HUES64 (cell line): ENCODE measurements around the gene GRM3.

Experiments used
- H3K27ac ChIP-seq: 2 replicates; pipeline ENCODE4 v1.7.0; 2013; ENCODE audit warnings: low read depth, low read length, inconsistent platforms
- H3K27me3 ChIP-seq: 2 replicates; pipeline ENCODE4 v1.6.1; 2013; ENCODE audit warnings: mild to moderate bottlenecking, low read length; ENCODE audit not compliant: insufficient read depth
- H3K36me3 ChIP-seq: 2 replicates; pipeline ENCODE4 v1.6.1; 2013; ENCODE audit warnings: mild to moderate bottlenecking, low read length; ENCODE audit not compliant: insufficient read depth
- H3K4me1 ChIP-seq: 2 replicates; pipeline ENCODE4 v1.6.1; 2013; ENCODE audit warnings: mild to moderate bottlenecking, low read length, moderate library complexity; ENCODE audit not compliant: insufficient read depth
- H3K4me3 ChIP-seq: 2 replicates; pipeline ENCODE4 v1.5.1; 2013; ENCODE audit warnings: mild to moderate bottlenecking, low read length, moderate library complexity
- H3K9ac ChIP-seq: 2 replicates; pipeline ENCODE4 v1.6.1; 2013; ENCODE audit warnings: mild to moderate bottlenecking, low read depth, low read length
- H3K9me3 ChIP-seq: 2 replicates; pipeline ENCODE4 v1.6.1; 2013; ENCODE audit warnings: low read depth, low read length; ENCODE audit not compliant: insufficient read depth
- WGBS: fragments of 150-250, 120-280 bp; methylation state at CpG from one replicate; pipeline ENCODE4 v1.1.7; 2013; ENCODE audit warnings: missing lambda C conversion rate; 5-methylcytosine and 5-hydroxymethylcytosine counted together

The GRM3 gene

DNA sequence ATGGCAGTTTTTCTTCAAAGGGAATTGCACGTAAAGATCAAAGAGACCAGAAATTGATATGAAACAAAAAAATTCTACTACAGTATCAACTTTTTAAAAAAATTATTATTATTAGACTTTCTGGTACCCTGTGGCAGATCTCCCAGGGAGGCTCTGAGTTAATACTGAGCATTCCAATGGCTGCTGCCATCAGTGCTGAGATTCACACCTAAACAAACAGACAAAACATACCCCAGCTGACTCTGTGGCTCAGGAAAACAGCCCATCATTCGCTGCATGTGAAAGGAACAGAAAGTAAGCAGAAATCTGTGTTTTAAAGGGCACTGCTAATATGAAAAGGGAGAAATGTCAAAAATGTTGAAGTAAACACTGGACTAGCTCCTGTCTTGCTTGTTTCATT is 118.4 kb downstream of the GRM3 start:
- Histone ChIP-seq H3K9ac (no peak overlapping the region), H3K27ac (0 out of 2 replicates have a peak overlapping the region, but pooled peaks have one; percentile 16), H3K4me3 (no peak overlapping the region), H3K27me3 (no peaks in the 10 kb centered on the region), H3K36me3 (no peaks in the 10 kb centered on the region), H3K9me3 (no peaks in the 10 kb centered on the region), H3K4me1 (peaks cover 39% of the 10 kb centered on the region)
- 79% methylated on average over 2 of the region's 2 CpGs for WGBS

DNA sequence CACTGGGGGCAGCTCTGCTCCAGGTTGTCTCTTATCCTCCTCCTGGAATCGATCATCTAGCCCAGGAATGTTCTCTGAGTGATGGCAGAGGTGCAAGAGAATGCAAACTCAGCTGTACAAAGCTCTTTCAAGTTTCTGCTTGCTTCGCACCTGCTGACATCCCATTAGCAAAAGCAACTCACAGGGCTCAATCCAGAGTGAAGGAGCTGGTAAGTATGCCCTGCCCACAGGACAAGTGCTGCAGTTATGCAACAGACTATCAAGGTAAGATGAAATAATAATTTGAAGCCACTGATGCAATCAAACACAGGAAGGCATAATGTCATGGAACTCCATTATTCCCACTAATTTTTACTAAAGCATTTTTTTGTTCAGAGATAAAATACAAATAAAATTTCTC is 122.2 kb downstream of the GRM3 start:
- Histone ChIP-seq H3K36me3 (no peaks in the 10 kb centered on the region), H3K9ac (no peak overlapping the region), H3K4me3 (no peak overlapping the region), H3K9me3 (no peaks in the 10 kb centered on the region), H3K4me1 (peaks cover 20% of the 10 kb centered on the region), H3K27ac (no peak overlapping the region), H3K27me3 (no peaks in the 10 kb centered on the region)
- WGBS: 89% methylated on average over 2 of the region's 2 CpGs

DNA sequence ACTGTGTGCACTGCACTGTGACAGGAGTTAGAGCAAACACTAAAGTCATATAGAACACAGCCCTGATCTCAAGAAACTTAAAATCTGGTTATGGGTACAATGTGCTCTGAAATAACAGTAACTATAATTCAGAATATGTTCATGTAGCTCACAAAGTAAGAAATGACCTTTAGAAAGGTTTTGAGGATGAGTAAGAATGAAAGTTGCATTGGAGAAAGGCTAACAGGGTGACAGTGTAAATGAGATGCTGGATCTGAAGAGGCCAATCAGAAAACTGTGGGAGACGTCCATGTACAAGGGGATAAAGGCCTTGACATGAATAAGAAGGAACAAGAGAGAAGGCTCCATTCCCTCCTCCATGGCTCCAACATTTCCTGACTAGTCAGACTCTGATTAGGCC is 124.7 kb downstream of the GRM3 start:
- no peaks in the 10 kb centered on the region for H3K9me3 ChIP-seq
- H3K27ac ChIP-seq: no peak overlapping the region
- no peaks in the 10 kb centered on the region for H3K4me1 ChIP-seq
- no peak overlapping the region for H3K9ac ChIP-seq
- WGBS: 73% methylated on average over 1 of the region's 1 CpG
- no peaks in the 10 kb centered on the region for H3K36me3 ChIP-seq
- H3K4me3 ChIP-seq: no peak overlapping the region
- H3K27me3 ChIP-seq: no peaks in the 10 kb centered on the region

DNA sequence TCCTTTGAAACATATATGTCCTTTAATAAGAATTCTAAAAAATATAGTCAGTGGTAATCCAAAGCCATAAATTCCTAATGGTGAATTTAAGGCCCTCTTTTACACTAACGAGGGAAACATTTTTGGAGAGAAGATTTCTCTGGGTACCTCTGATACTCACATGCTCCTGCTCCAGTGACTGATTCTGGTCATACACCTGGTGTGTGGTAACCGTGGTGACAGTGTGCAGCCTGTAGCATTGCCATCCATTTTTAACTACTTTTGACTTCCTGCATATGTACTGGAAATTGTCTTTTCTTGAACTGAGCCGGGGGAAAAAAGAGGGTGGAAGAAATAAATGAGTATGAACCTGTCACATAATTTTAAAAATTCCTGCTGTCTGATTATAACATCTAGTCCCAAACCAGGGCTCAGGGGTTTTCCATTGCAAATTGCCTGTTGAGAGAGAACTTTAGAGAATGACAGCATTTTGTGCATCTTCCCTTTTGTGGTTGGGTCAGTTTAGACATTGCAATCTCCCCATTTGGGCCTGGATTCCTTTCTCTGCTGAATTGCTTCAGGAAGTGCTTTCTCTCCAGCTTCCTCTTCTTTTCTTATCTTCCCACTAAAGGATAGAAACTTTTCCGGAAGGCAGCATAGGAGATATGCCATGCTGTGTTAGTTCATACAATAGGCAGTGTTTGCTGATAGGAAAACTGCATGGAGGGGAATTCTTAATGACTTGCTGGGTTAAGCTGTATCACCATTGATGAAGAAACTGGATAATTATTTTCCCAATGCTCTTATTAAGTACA is 125.5 kb downstream of the GRM3 start:
- Histone ChIP-seq H3K9me3 (no peaks in the 10 kb centered on the region), H3K36me3 (no peaks in the 10 kb centered on the region), H3K4me1 (no peaks in the 10 kb centered on the region), H3K9ac (no peak overlapping the region), H3K27me3 (no peaks in the 10 kb centered on the region), H3K4me3 (no peak overlapping the region), H3K27ac (no peak overlapping the region)
- 98% methylated on average over 3 of the region's 4 CpGs for WGBS

DNA sequence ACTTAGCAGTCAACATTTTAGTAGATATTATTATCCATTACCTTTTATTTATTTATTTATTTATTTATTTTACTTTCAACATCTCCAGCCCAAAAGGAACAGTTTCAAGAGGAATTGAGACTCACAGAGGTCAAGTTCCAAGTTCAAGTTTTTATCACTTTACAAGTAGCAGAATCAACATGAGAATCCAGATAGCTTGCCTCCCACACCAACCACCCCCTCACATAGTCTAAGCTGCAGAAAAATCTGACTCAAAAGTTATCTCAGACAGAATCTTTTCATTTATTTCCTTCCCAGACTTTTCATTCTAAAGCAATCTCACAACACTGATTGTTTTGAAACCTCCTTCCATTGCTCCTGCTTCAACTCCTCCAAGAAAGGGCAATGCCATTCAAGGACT is 129.6 kb downstream of the GRM3 start:
- Histone ChIP-seq H3K36me3 (no peaks in the 10 kb centered on the region), H3K4me3 (no peak overlapping the region), H3K9me3 (no peaks in the 10 kb centered on the region)

DNA sequence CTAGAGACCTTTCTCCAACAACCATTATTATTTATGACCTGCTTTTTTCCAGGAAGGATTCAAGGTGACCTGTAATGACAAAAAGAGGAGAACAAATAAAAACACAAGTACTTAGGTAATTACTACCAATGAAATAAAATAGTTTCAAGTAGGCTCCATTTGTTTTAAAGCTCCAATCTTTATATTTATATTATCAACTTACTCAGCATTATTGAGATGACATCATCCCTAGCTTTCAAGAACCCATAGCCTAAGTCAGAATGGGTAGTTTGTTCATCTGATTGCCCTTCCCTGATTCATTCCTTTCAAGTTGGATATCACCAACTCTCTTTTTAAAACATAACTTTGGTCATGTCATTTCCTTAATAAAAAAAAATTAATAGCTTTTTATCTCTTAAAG is 131.5 kb downstream of the GRM3 start:
- no peak overlapping the region for H3K27ac ChIP-seq
- H3K27me3 ChIP-seq: no peaks in the 10 kb centered on the region
- no peaks in the 10 kb centered on the region for H3K4me1 ChIP-seq
- no peaks in the 10 kb centered on the region for H3K9me3 ChIP-seq
- no peak overlapping the region for H3K9ac ChIP-seq
- H3K36me3 ChIP-seq: no peaks in the 10 kb centered on the region
- H3K4me3 ChIP-seq: no peak overlapping the region

More for the DNA sequence above, 129.6 kb downstream of the GRM3 start:
- Histone ChIP-seq H3K27me3 (no peaks in the 10 kb centered on the region), H3K9ac (no peak overlapping the region), H3K4me1 (no peaks in the 10 kb centered on the region), H3K27ac (no peak overlapping the region)

DNA sequence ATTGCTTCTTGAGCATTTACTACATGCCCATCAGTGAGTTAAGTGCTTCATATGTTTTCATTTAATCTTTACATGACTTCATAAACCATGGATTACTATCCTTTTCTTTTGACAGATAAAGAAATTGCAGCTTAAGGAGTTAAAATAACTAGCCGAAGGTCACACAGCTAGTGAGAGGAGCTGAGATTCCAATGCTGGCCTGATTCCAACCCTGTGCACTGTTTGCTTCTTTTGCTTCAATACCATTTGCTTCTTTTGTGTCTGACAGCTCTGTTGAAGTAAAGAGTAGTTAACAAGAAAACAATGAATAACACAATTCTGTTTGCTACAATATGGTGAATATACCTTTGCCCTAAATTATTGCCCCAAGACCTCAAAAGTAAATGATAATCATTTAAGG is 132.4 kb downstream of the GRM3 start:
- H3K27me3 ChIP-seq: no peaks in the 10 kb centered on the region
- no peak overlapping the region for H3K9ac ChIP-seq
- 94% methylated on average over 1 of the region's 1 CpG for WGBS
- H3K9me3 ChIP-seq: no peaks in the 10 kb centered on the region
- H3K4me3 ChIP-seq: no peak overlapping the region
- no peaks in the 10 kb centered on the region for H3K36me3 ChIP-seq
- no peaks in the 10 kb centered on the region for H3K4me1 ChIP-seq
- no peak overlapping the region for H3K27ac ChIP-seq

DNA sequence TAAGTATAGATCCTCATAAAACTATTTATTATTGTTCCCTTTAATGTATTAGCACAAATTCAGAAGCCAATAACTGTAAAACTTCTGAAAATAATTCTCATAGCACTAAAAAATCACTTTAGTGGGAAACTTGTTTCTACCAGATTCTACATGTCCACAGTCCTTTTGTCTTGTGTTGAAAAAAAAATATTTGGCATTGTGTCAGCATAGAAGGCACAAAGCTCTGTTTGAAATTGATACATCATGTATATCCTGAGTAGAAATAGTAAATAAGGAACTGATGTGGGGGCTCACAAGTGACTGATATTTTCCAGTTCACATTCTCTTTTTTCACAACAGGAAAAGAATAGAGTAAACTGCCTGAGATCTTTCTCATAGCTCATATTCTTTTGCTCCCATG is 134.6 kb downstream of the GRM3 start:
- H3K36me3 ChIP-seq: no peaks in the 10 kb centered on the region
- no peaks in the 10 kb centered on the region for H3K9me3 ChIP-seq
- no peaks in the 10 kb centered on the region for H3K4me1 ChIP-seq
- H3K27ac ChIP-seq: no peak overlapping the region
- no peak overlapping the region for H3K9ac ChIP-seq
- H3K4me3 ChIP-seq: no peak overlapping the region
- H3K27me3 ChIP-seq: no peaks in the 10 kb centered on the region

DNA sequence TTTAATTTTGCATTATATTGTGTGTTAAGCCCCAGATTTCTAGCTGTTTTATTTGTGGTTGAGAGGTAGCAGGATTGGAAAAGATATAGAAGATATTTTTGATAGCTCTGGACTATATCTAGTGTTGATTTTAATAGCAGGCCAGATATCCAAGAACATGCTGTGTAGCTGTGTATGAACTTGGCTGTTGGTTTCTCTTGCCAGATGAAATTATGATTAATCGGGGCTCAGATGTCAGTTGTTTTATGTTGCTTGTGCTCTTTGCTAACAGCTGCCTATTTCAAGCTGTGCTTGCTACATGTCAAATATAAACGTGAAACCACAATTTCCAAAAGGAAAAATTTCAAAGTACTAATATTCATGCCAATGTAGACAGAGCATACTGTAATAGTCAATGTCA is 141.1 kb downstream of the GRM3 start:
- Histone ChIP-seq H3K9ac (no peak overlapping the region), H3K27me3 (no peaks in the 10 kb centered on the region), H3K4me1 (no peaks in the 10 kb centered on the region), H3K36me3 (no peaks in the 10 kb centered on the region), H3K4me3 (no peak overlapping the region), H3K27ac (no peak overlapping the region), H3K9me3 (no peaks in the 10 kb centered on the region)
- WGBS: 89% methylated on average over 2 of the region's 2 CpGs

DNA sequence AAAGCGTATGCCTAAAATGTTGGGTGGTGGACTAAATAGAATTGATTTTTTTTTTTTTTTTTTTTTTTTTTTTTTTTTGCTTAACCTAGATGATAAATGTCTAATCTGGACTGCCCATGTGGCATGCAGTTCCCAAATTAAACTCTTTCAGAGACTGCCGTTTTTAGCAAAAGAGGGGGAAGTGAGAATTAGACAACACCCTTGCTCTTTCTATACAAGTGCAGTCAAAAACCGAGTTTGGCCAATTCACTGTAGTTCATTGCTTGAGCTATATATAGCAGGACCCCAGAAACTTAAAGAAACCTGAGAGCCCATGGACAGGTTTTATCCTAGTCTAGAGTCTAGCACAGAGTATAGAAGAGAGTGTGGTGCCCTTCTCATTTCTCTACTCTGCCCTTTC is 141.9 kb downstream of the GRM3 start:
- Histone ChIP-seq H3K9me3 (no peaks in the 10 kb centered on the region), H3K4me3 (no peak overlapping the region), H3K4me1 (no peaks in the 10 kb centered on the region), H3K27me3 (no peaks in the 10 kb centered on the region), H3K9ac (no peak overlapping the region), H3K36me3 (no peaks in the 10 kb centered on the region), H3K27ac (no peak overlapping the region)
- WGBS: 100% methylated on average over 3 of the region's 3 CpGs

DNA sequence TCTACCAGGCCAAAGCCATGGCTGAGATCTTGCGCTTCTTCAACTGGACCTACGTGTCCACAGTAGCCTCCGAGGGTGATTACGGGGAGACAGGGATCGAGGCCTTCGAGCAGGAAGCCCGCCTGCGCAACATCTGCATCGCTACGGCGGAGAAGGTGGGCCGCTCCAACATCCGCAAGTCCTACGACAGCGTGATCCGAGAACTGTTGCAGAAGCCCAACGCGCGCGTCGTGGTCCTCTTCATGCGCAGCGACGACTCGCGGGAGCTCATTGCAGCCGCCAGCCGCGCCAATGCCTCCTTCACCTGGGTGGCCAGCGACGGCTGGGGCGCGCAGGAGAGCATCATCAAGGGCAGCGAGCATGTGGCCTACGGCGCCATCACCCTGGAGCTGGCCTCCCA is 142.7 kb downstream of the GRM3 start:
- Histone ChIP-seq H3K9me3 (no peaks in the 10 kb centered on the region), H3K9ac (no peak overlapping the region), H3K36me3 (no peaks in the 10 kb centered on the region), H3K4me3 (no peak overlapping the region), H3K27me3 (no peaks in the 10 kb centered on the region), H3K4me1 (no peaks in the 10 kb centered on the region), H3K27ac (no peak overlapping the region)
- WGBS: 97% methylated on average over 36 of the region's 36 CpGs

DNA sequence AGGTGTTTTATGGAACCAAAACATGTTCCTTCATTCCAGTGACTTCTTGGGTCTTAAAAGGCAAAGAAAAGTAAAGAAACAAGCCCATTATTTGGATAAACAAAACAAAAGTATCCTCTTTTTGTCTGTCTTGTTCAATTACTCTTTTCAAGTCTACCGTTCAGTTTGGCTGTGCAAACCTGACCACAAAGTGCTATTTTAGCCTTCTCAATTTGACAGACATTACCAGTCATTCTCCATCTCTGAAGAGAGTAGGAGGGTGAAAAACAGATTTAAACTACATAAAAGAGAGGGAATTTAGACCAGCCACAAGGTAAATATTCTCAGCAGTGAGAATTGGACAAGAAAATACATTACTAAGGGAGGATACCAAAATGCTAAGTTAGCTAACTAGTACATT is 145.2 kb downstream of the GRM3 start:
- Histone ChIP-seq H3K4me1 (no peaks in the 10 kb centered on the region), H3K9me3 (no peaks in the 10 kb centered on the region), H3K9ac (no peak overlapping the region), H3K36me3 (no peaks in the 10 kb centered on the region), H3K27me3 (no peaks in the 10 kb centered on the region), H3K27ac (no peak overlapping the region), H3K4me3 (no peak overlapping the region)
- whole genome bisulfite sequencing: 96% methylated on average over 1 of the region's 1 CpG
